Hepatocyte (in vitro differentiated cells): ENCODE measurements around the gene PLCL1. TPM values are rescaled to one million over a fixed set of nuclear protein-coding genes. Genes with fewer than 3 reads are reported as not detected.

Experiments
- DNase-seq: peaks from one replicate; pipeline ENCODE4 v3.0.0-alpha.2; 2016; ENCODE audit warnings: low spot score
- H2AFZ ChIP-seq: fragments of 200-600 bp; sonication (generic); 2 replicates; pipeline ENCODE4 v1.6.0; 2016; ENCODE audit warnings: antibody characterized with exemption, mild to moderate bottlenecking
- H3K27ac ChIP-seq: fragments of 200-600 bp; sonication (generic); 2 replicates; pipeline ENCODE4 v1.5.1; 2016; ENCODE audit warnings: mild to moderate bottlenecking
- H3K27me3 ChIP-seq: fragments of 200-600 bp; sonication (generic); 2 replicates; pipeline ENCODE4 v1.6.1; 2016
- H3K36me3 ChIP-seq: fragments of 200-600 bp; sonication (generic); replicated peaks from 2 replicates; pipeline ENCODE4 v1.5.1; 2016; ENCODE audit warnings: low read depth; ENCODE audit not compliant: insufficient read depth
- H3K4me1 ChIP-seq: fragments of 200-600 bp; sonication (generic); 2 replicates; pipeline ENCODE4 v1.5.1; 2016; ENCODE audit warnings: mild to moderate bottlenecking, moderate library complexity; ENCODE audit not compliant: insufficient read depth
- H3K4me2 ChIP-seq: fragments of 200-600 bp; sonication (generic); 2 replicates; pipeline ENCODE4 v1.6.0; 2016
- H3K4me3 ChIP-seq: fragments of 200-600 bp; sonication (generic); 2 replicates; pipeline ENCODE4 v1.5.1; 2016; ENCODE audit warnings: mild to moderate bottlenecking
- H3K79me2 ChIP-seq: fragments of 200-600 bp; sonication (generic); 2 replicates; pipeline ENCODE4 v1.6.0; 2017; ENCODE audit warnings: mild to moderate bottlenecking
- H3K9me2 ChIP-seq: fragments of 200-600 bp; sonication (generic); replicated peaks from 2 replicates; pipeline ENCODE4 v1.6.0; 2017; ENCODE audit warnings: mild to moderate bottlenecking; ENCODE audit not compliant: insufficient read depth
- H3K9me3 ChIP-seq: fragments of 200-600 bp; sonication (generic); 2 replicates; pipeline ENCODE4 v1.5.1; 2016; ENCODE audit warnings: low read depth, mild to moderate bottlenecking
- H4K20me1 ChIP-seq: fragments of 200-600 bp; sonication (generic); 2 replicates; pipeline ENCODE4 v1.6.0; 2016; ENCODE audit warnings: mild to moderate bottlenecking; ENCODE audit not compliant: insufficient read depth, poor library complexity, severe bottlenecking
- CTCF ChIP-seq: fragments of 200-600 bp; sonication (generic); IDR thresholded peaks from 2 replicates; pipeline ENCODE4 v1.5.1; 2016; ENCODE audit warnings: antibody characterized with exemption, mild to moderate bottlenecking; ENCODE audit not compliant: poor library complexity
- EZH2 ChIP-seq: fragments of 200-600 bp; sonication (generic); IDR thresholded peaks from 2 replicates; pipeline ENCODE4 v1.6.1; 2016; ENCODE audit warnings: antibody characterized with exemption, mild to moderate bottlenecking, borderline replicate concordance
- EZH2phosphoT487 ChIP-seq: fragments of 200-600 bp; sonication (generic); IDR thresholded peaks from one replicate; pipeline ENCODE4 v1.6.1; 2018; ENCODE audit warnings: antibody characterized with exemption, mild to moderate bottlenecking, low read depth, moderate library complexity; ENCODE audit not compliant: unreplicated experiment, severe bottlenecking
- WGBS: methylation state at CpG from one replicate; pipeline ENCODE4 v1.1.6; 2016; ENCODE audit warnings: low lambda C conversion rate; ENCODE audit errors: missing lambda C conversion rate; 5-methylcytosine and 5-hydroxymethylcytosine counted together
- polyA plus RNA-seq: library from polyadenylated mRNA; unstranded; fragments of >200 nt; fragmentation: Nextera tagmentation; extraction: Ambion mirVana; gene quantifications from 2 replicates; pipeline ENCODE4 v1.2.1, GENCODE V29; 2016
- total RNA-seq: library from RNA; depleted of rRNA; stranded (reverse); fragments of >200 nt; gene quantifications from 2 replicates; pipeline ENCODE4 v1.2.3, GENCODE V29; 2014

Gene PLCL1
- total and polyA plus RNA-seq, 2 experiments from 2014 or later = 0.37 to 2.4 TPM

- H3K9me2 ChIP-seq = no peaks in the 10 kb centered on the region
- no peaks in the 10 kb centered on the region for H3K4me1 ChIP-seq
- no peak overlapping the region for H3K27ac ChIP-seq
- WGBS = 96% methylated on average over 1 of the region's 1 CpG
- DNase-seq = no peak
- no peak overlapping the region for H3K4me2 ChIP-seq
- no peak overlapping the region for H3K4me3 ChIP-seq
- no peaks in the 10 kb centered on the region for H4K20me1 ChIP-seq
- H2AFZ ChIP-seq = no peak overlapping the region
- H3K36me3 ChIP-seq = no peaks in the 10 kb centered on the region
- no peaks in the 10 kb centered on the region for H3K9me3 ChIP-seq
- TF ChIP-seq EZH2phosphoT487 (no peak), EZH2 (no peak), CTCF (no peak)
- no peaks in the 10 kb centered on the region for H3K79me2 ChIP-seq
- H3K27me3 ChIP-seq = no peaks in the 10 kb centered on the region
These were observed 333.3 kb downstream of the PLCL1 start for GRCh38 chr2:198137733-198138132.

- H3K79me2 ChIP-seq = no peaks in the 10 kb centered on the region
- 78% methylated on average over 2 of the region's 2 CpGs for WGBS
- no peaks in the 10 kb centered on the region for H3K4me1 ChIP-seq
- no peak for TF ChIP-seq EZH2
- TF ChIP-seq EZH2phosphoT487 = no peak
- TF ChIP-seq CTCF = no peak
- no peak overlapping the region for H2AFZ ChIP-seq
- H3K27ac ChIP-seq = no peak overlapping the region
- H3K36me3 ChIP-seq = no peaks in the 10 kb centered on the region
- no peak for DNase-seq
- H3K9me2 ChIP-seq = no peaks in the 10 kb centered on the region
- H3K9me3 ChIP-seq = no peaks in the 10 kb centered on the region
- H3K4me3 ChIP-seq = no peak overlapping the region
- no peaks in the 10 kb centered on the region for H4K20me1 ChIP-seq
- H3K4me2 ChIP-seq = no peak overlapping the region
- no peaks in the 10 kb centered on the region for H3K27me3 ChIP-seq
These were observed 337.3 kb downstream of the PLCL1 start for GRCh38 chr2:198141726-198142125.

- no peak overlapping the region for H3K4me3 ChIP-seq
- H3K79me2 ChIP-seq = no peaks in the 10 kb centered on the region
- H3K9me3 ChIP-seq = no peaks in the 10 kb centered on the region
- DNase-seq = no peak
- no peaks in the 10 kb centered on the region for H3K36me3 ChIP-seq
- no peak overlapping the region for H2AFZ ChIP-seq
- no peak overlapping the region for H3K27ac ChIP-seq
- H3K4me1 ChIP-seq = no peaks in the 10 kb centered on the region
- H3K27me3 ChIP-seq = no peaks in the 10 kb centered on the region
- H3K9me2 ChIP-seq = no peaks in the 10 kb centered on the region
- 68% methylated on average over 4 of the region's 4 CpGs for WGBS
- no peak overlapping the region for H3K4me2 ChIP-seq
- no peaks in the 10 kb centered on the region for H4K20me1 ChIP-seq
- no peak for TF ChIP-seq CTCF
- no peak for TF ChIP-seq EZH2
- TF ChIP-seq EZH2phosphoT487 = no peak
These were observed 338.8 kb downstream of the PLCL1 start for GRCh38 chr2:198143156-198143555.

DNA sequence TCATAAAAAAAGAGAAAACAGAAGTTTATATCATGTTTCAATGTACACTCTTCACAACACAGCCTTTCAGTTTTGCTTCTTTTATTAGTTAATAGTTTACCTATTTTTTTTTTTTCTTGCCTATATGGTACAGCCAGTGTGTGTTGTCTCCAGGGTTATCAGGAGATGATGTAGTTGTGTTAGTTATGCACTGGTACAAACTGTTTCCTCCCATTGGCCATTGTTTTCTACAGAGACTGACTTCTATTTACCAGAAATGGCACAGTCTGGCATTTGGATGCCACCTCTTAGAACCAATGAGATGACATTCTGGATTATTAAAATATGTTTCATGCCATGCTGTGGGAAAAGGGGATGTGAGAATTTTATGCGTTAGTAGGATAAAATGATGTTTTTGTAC, 339.4 kb downstream of the PLCL1 start:
- no peak overlapping the region for H3K4me2 ChIP-seq
- TF ChIP-seq EZH2phosphoT487 (no peak), EZH2 (no peak), CTCF (no peak)
- no peaks in the 10 kb centered on the region for H4K20me1 ChIP-seq
- H3K79me2 ChIP-seq = no peaks in the 10 kb centered on the region
- WGBS = 96% methylated on average over 1 of the region's 1 CpG
- no peaks in the 10 kb centered on the region for H3K9me3 ChIP-seq
- H2AFZ ChIP-seq = no peak overlapping the region
- no peak overlapping the region for H3K27ac ChIP-seq
- no peak overlapping the region for H3K4me3 ChIP-seq
- DNase-seq = no peak
- H3K36me3 ChIP-seq = no peaks in the 10 kb centered on the region
- no peaks in the 10 kb centered on the region for H3K9me2 ChIP-seq
- no peaks in the 10 kb centered on the region for H3K4me1 ChIP-seq
- no peaks in the 10 kb centered on the region for H3K27me3 ChIP-seq
